DOHH2 (cell line): ENCODE results near the gene FOXJ2.
"Not testable (repeated sequence)": the region's sequence is repeated elsewhere in the genome, so short reads cannot be mapped to it uniquely, and the experiment has no call there.

Experiments
- H3F3A ChIP-seq: fragments of 200-600 bp; sonication (generic), shearing (Covaris generic); 2 replicates; pipeline ENCODE4 v1.6.0; 2016; ENCODE audit warnings: antibody characterized with exemption, mild to moderate bottlenecking; ENCODE audit not compliant: control insufficient read depth, insufficient read depth
- H3K27ac ChIP-seq: fragments of 200-600 bp; sonication (generic); 2 replicates; pipeline ENCODE4 v1.5.1; 2014; ENCODE audit warnings: low read depth, mild to moderate bottlenecking, low read length, moderate library complexity
- H3K27me3 ChIP-seq: fragments of 200-600 bp; sonication (generic); 2 replicates; pipeline ENCODE4 v1.6.1; 2014; ENCODE audit warnings: mild to moderate bottlenecking, low read length, mixed read lengths; ENCODE audit not compliant: control insufficient read depth
- H3K36me3 ChIP-seq: fragments of 200-600 bp; sonication (generic); 2 replicates; pipeline ENCODE4 v1.6.1; 2014; ENCODE audit warnings: mild to moderate bottlenecking, low read length, moderate library complexity, mixed read lengths; ENCODE audit not compliant: control insufficient read depth
- H3K4me1 ChIP-seq: fragments of 200-600 bp; sonication (generic); 2 replicates; pipeline ENCODE4 v1.6.1; 2014; ENCODE audit warnings: mild to moderate bottlenecking, low read length, mixed read lengths; ENCODE audit not compliant: control insufficient read depth
- H3K4me2 ChIP-seq: fragments of 200-600 bp; sonication (generic); 2 replicates; pipeline ENCODE4 v1.6.0; 2014; ENCODE audit warnings: mild to moderate bottlenecking, low read length, moderate library complexity
- H3K4me3 ChIP-seq: fragments of 200-600 bp; sonication (generic); 2 replicates; pipeline ENCODE4 v1.5.1; 2014; ENCODE audit warnings: mild to moderate bottlenecking, low read length, mixed read lengths
- H3K79me2 ChIP-seq: fragments of 200-600 bp; sonication (generic); 2 replicates; pipeline ENCODE4 v1.6.1; 2014; ENCODE audit warnings: mild to moderate bottlenecking, low read length, mixed read lengths; ENCODE audit not compliant: control insufficient read depth
- H3K9me2 ChIP-seq: fragments of 200-600 bp; sonication (generic); replicated peaks from 2 replicates; pipeline ENCODE4 v1.6.1; 2014; ENCODE audit warnings: mild to moderate bottlenecking, low read length, mixed read lengths; ENCODE audit not compliant: control insufficient read depth
- H3K9me3 ChIP-seq: fragments of 200-600 bp; sonication (generic); 2 replicates; pipeline ENCODE4 v1.6.1; 2014; ENCODE audit warnings: antibody characterized with exemption, low read length, mixed read lengths; ENCODE audit not compliant: control insufficient read depth, insufficient read depth
- H4K20me1 ChIP-seq: fragments of 200-600 bp; sonication (generic); 2 replicates; pipeline ENCODE4 v1.6.0; 2014; ENCODE audit warnings: low read depth, mild to moderate bottlenecking, antibody characterized with exemption, low read length, moderate library complexity; ENCODE audit not compliant: control insufficient read depth, insufficient read depth
- CTCF ChIP-seq: fragments of 200-600 bp; sonication (generic); IDR thresholded peaks from one replicate; pipeline ENCODE4 v1.5.1; 2014; ENCODE audit warnings: antibody characterized with exemption, mild to moderate bottlenecking, low read depth, low read length; ENCODE audit not compliant: poor library complexity, severe bottlenecking
- EZH2phosphoT487 ChIP-seq: fragments of 200-600 bp; sonication (generic); IDR thresholded peaks from 2 replicates; pipeline ENCODE4 v1.6.1; 2017; ENCODE audit warnings: borderline replicate concordance, mild to moderate bottlenecking, antibody characterized with exemption, low read length, moderate library complexity, mixed read lengths

Gene FOXJ2

GRCh38 chr12:7994731-7995205 is 37.7 kb upstream of the FOXJ2 start:
- no peaks in the 10 kb centered on the region for H3K79me2 ChIP-seq
- H3K9me2 ChIP-seq, result no peaks in the 10 kb centered on the region
- peaks cover 8% of the 10 kb centered on the region for H3K4me1 ChIP-seq
- no peaks in the 10 kb centered on the region for H3K27me3 ChIP-seq
- H3K9me3 ChIP-seq, result no peaks in the 10 kb centered on the region
- no peak overlapping the region for H3K4me3 ChIP-seq
- H4K20me1 ChIP-seq, result no peaks in the 10 kb centered on the region
- no peaks in the 10 kb centered on the region for H3K36me3 ChIP-seq
- no peaks in the 10 kb centered on the region for H3F3A ChIP-seq
- no peak overlapping the region for H3K27ac ChIP-seq
- H3K4me2 ChIP-seq, result no peak overlapping the region
- no peak for TF ChIP-seq EZH2phosphoT487
- TF ChIP-seq CTCF, result no peak

- no peaks in the 10 kb centered on the region for H3F3A ChIP-seq
- H3K4me1 ChIP-seq, result peaks cover 8% of the 10 kb centered on the region
- H3K4me2 ChIP-seq, result no peak overlapping the region
- H3K27me3 ChIP-seq, result no peaks in the 10 kb centered on the region
- H3K9me2 ChIP-seq, result no peaks in the 10 kb centered on the region
- no peaks in the 10 kb centered on the region for H4K20me1 ChIP-seq
- no peaks in the 10 kb centered on the region for H3K79me2 ChIP-seq
- no peak overlapping the region for H3K4me3 ChIP-seq
- TF ChIP-seq CTCF, result peak; percentile 74
- TF ChIP-seq EZH2phosphoT487, result no peak
- H3K36me3 ChIP-seq, result no peaks in the 10 kb centered on the region
- no peaks in the 10 kb centered on the region for H3K9me3 ChIP-seq
- H3K27ac ChIP-seq, result no peak overlapping the region
Measured at GRCh38 chr12:7995266-7995963, 37.1 kb upstream of the FOXJ2 start.

- not testable (repeated sequence) for H3K9me3 ChIP-seq, H3K36me3 ChIP-seq, H3K9me2 ChIP-seq, H3K79me2 ChIP-seq, H4K20me1 ChIP-seq, H3K27ac ChIP-seq, H3K4me1 ChIP-seq, H3K27me3 ChIP-seq, H3F3A ChIP-seq, H3K4me3 ChIP-seq, H3K4me2 ChIP-seq
Measured at GRCh38 chr12:8000827-8001226, 31.7 kb upstream of the FOXJ2 start.

GRCh38 chr12:8001496-8001895 is 31.0 kb upstream of the FOXJ2 start:
- H3F3A ChIP-seq, H3K4me2 ChIP-seq, H4K20me1 ChIP-seq, H3K27ac ChIP-seq, H3K9me2 ChIP-seq, H3K79me2 ChIP-seq, H3K27me3 ChIP-seq, H3K36me3 ChIP-seq, H3K4me1 ChIP-seq, H3K9me3 ChIP-seq, H3K4me3 ChIP-seq: not testable (repeated sequence)

- not testable (repeated sequence) for H3K4me2 ChIP-seq, H3K4me1 ChIP-seq, H3K36me3 ChIP-seq, H3K9me3 ChIP-seq, H3K4me3 ChIP-seq, H3K79me2 ChIP-seq, H3K27ac ChIP-seq, H3K27me3 ChIP-seq, H4K20me1 ChIP-seq, H3K9me2 ChIP-seq, H3F3A ChIP-seq
Measured at GRCh38 chr12:8004897-8005296, 27.6 kb upstream of the FOXJ2 start.
